AG09319 (cell line): ENCODE results near the gene IGF1R.

Experiments
- DNase-seq: peaks from one replicate; pipeline ENCODE4 v3.0.0-alpha.2; 2010; ENCODE audit warnings: low read depth; ENCODE audit errors: extremely low read depth
- CTCF ChIP-seq: IDR thresholded peaks from 2 replicates; pipeline ENCODE4 v1.5.1; 2011; ENCODE audit warnings: low read depth, mild to moderate bottlenecking, inconsistent platforms, low read length, moderate library complexity

The IGF1R gene

GRCh38 chr15:98787194-98787593 is 138.9 kb downstream of the IGF1R start:
- TF ChIP-seq CTCF: no peak
- DNase-seq: no peak

GRCh38 chr15:98787936-98788757 is 139.8 kb downstream of the IGF1R start:
- no peak for DNase-seq
- no peak for TF ChIP-seq CTCF

- no peak for DNase-seq
Observed at GRCh38 chr15:98789020-98789419, 140.7 kb downstream of the IGF1R start.

GRCh38 chr15:98790270-98790669 is 141.9 kb downstream of the IGF1R start:
- no peak for DNase-seq
- TF ChIP-seq CTCF: no peak

More at GRCh38 chr15:98789020-98789419, 140.7 kb downstream of the IGF1R start:
- TF ChIP-seq CTCF: no peak

GRCh38 chr15:98791046-98791701 is 142.8 kb downstream of the IGF1R start:
- no peak for TF ChIP-seq CTCF
- DNase-seq: no peak

GRCh38 chr15:98792117-98792516 is 143.8 kb downstream of the IGF1R start:
- TF ChIP-seq CTCF: no peak

GRCh38 chr15:98794211-98794610 is 145.9 kb downstream of the IGF1R start:
- DNase-seq: no peak
- no peak for TF ChIP-seq CTCF

More at GRCh38 chr15:98792117-98792516, 143.8 kb downstream of the IGF1R start:
- DNase-seq: no peak
